IPS DF 6.9 (cell line): ENCODE data around the gene CDKN3.
"Not testable (repeated sequence)": the region's sequence is repeated elsewhere in the genome, so short reads cannot be mapped to it uniquely, and the experiment has no call there.

ENCODE experiments used
- DNase-seq: peaks from one replicate; pipeline ENCODE4 v3.0.0-alpha.2; 2013; ENCODE audit warnings: low read depth, low spot score
- H3K27ac ChIP-seq: one replicate; pipeline ENCODE4 v1.5.1; 2013; ENCODE audit warnings: low read length, control low read depth
- H3K27me3 ChIP-seq: 2 replicates; pipeline ENCODE4 v1.6.1; 2013; ENCODE audit warnings: mild to moderate bottlenecking, low read length; ENCODE audit not compliant: control insufficient read depth, insufficient read depth
- H3K36me3 ChIP-seq: 2 replicates; pipeline ENCODE4 v1.6.1; 2013; ENCODE audit warnings: low read length; ENCODE audit not compliant: control insufficient read depth, insufficient read depth
- H3K4me1 ChIP-seq: 2 replicates; pipeline ENCODE4 v1.6.1; 2013; ENCODE audit warnings: low read length; ENCODE audit not compliant: control insufficient read depth, insufficient read depth
- H3K4me3 ChIP-seq: 2 replicates; pipeline ENCODE4 v1.5.1; 2013; ENCODE audit warnings: mild to moderate bottlenecking, low read length
- H3K9me3 ChIP-seq: 2 replicates; pipeline ENCODE4 v1.6.1; 2013; ENCODE audit warnings: low read length, inconsistent platforms; ENCODE audit not compliant: control insufficient read depth, insufficient read depth
- WGBS: extraction: QIAGEN DNeasy Blood & Tissue Kit; methylation state at CpG from one replicate; pipeline ENCODE4 v1.1.7; 2013; ENCODE audit warnings: mixed read lengths, missing lambda C conversion rate; ENCODE audit not compliant: insufficient read length, insufficient coverage; 5-methylcytosine and 5-hydroxymethylcytosine counted together

The CDKN3 gene

DNA sequence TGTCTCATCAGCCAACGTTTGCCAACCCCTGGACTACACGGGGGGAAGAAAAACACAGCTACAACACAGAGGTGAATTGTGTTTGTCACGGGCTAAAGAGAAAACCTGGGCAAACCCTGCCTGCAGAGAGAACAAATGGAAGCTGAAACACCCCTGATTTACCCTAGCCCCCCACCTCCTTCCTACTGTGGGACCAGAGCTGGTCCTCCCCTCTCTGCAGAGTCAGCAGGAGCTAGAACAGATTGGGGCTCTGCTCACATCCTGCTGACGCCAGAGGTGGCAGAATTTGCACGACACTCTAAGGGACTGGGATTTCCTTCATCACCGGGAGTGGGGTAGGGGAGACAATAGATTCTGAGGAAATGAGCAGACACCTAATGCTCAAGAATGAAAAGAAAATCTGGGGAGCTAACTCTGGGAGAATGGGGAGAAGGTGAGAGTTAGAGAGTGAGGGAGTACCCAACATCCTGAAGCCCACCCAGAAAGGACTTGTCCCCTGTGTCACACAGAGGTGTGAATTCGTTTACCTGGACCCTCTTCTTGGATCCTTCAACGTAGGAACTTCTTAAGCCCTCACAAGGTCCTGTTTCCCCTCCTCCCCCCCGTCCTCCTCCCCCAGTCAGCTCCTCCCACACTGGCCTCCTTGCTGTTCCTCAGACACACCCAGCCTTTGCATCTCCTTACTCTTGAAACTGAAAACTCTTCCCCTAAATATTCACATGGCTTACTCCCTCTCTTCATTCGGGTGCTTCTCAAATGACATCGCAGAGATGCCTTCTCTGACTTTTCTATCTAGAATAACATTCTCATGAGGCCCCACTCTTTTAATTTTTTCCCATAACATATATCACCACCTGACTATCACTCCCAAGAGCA is 26.2 kb upstream of the CDKN3 start:
- no peak overlapping the region for H3K27ac ChIP-seq
- no CpG with 5 or more reads among the region's 11 CpGs for WGBS
- H3K9me3 ChIP-seq: no peaks in the 10 kb centered on the region
- peaks cover 2% of the 10 kb centered on the region; the same call in 1 of the 2 replicates for H3K4me1 ChIP-seq
- no peaks in the 10 kb centered on the region for H3K27me3 ChIP-seq
- no peak overlapping the region for H3K4me3 ChIP-seq
- no peaks in the 10 kb centered on the region for H3K36me3 ChIP-seq
- DNase-seq: no peak

DNA sequence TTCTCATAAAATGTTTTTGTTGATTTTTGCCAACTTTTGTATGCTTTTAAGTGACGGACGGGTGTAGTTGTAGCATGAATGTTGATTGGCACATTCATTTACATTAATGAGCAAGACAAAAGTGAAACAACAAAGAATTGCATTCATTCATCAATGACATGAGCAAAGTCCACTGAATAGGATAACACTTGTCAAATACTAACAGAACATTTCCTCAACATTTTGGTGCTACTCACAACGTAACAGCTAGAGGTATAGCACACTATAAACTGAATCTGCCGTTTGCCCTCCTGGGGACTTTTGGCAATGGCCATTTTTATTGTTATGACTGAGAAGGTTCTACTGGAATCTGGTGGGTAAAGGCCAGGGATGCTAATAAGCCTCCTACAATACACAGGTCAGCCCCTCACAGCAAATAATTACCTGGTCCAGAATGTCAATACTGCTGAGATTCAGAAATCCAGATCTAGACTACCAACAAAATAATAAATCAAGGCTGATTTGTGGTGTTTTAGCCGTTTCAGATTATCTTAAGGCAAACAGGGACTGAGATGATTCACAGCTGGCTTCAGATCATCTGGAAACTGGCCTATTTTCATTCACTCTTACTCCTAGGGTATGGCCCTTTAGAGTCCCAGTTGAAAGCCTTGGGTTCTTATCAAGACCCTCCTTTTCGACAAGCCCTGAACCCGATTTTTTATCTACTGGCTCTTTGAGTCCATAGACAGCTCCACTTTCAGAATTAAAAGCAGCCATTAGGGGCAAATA is 22.5 kb upstream of the CDKN3 start:
- H3K36me3 ChIP-seq: no peaks in the 10 kb centered on the region
- no peak overlapping the region for H3K27ac ChIP-seq
- H3K4me3 ChIP-seq: no peak overlapping the region
- DNase-seq: no peak
- no CpG with 5 or more reads among the region's 7 CpGs for WGBS
- no peaks in the 10 kb centered on the region for H3K27me3 ChIP-seq
- H3K9me3 ChIP-seq: no peaks in the 10 kb centered on the region
- peaks cover 2% of the 10 kb centered on the region; the same call in 1 of the 2 replicates for H3K4me1 ChIP-seq

- H3K4me3 ChIP-seq: no peak overlapping the region
- no peak for DNase-seq
- H3K9me3 ChIP-seq: no peaks in the 10 kb centered on the region
- H3K4me1 ChIP-seq: peaks cover 2% of the 10 kb centered on the region; the same call in 1 of the 2 replicates
- WGBS: no CpG with 5 or more reads among the region's 7 CpGs
- no peaks in the 10 kb centered on the region for H3K36me3 ChIP-seq
- H3K27ac ChIP-seq: no peak overlapping the region
- no peaks in the 10 kb centered on the region for H3K27me3 ChIP-seq
Observed at GRCh38 chr14:54377501-54377900, 19.3 kb upstream of the CDKN3 start.

DNA sequence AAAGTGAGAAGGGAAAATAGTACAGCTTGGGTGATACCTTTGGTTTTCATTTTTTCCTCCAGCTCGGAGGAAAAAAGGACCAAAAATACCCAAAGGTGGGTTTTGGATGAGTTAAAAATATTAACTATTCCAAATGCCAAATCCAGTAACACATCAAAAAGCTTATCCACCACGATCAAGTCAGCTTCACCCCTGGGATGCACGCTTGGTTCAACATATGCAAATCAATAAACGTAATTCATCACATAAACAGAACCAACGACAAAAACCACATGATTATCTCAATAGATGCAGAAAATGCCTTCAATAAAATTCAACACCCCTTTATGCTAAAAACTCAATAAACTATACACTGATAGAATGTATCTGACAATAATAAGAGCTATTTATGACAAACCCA is 17.9 kb upstream of the CDKN3 start:
- not testable (repeated sequence) for H3K4me1 ChIP-seq, H3K4me3 ChIP-seq, H3K9me3 ChIP-seq, H3K36me3 ChIP-seq, DNase-seq, H3K27ac ChIP-seq, H3K27me3 ChIP-seq
- WGBS: no CpG with 5 or more reads among the region's 5 CpGs

GRCh38 chr14:54380558-54380957 is 16.2 kb upstream of the CDKN3 start:
- H3K4me1 ChIP-seq, H3K27ac ChIP-seq, DNase-seq, H3K36me3 ChIP-seq, H3K9me3 ChIP-seq, H3K4me3 ChIP-seq, H3K27me3 ChIP-seq: not testable (repeated sequence)
- no CpG with 5 or more reads among the region's 3 CpGs for WGBS

DNA sequence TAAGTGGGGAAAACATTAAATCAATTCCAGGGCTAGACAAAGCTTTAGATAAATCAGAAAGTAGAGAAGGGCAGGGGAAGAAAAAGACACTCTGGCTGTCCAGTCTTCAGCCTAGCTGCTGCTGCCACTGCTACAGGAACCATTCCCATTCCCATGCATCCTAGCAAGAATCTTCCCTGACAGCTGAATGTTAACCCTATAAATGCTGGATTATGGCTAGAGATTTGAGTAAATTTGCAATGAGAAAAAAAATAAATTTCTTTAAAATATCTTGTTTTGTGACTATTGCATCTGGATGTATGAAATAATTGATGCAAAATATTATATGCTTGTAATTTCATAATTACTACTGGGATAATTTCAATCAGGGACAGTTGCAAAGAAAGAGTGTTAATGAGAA is 15.0 kb upstream of the CDKN3 start:
- H3K9me3 ChIP-seq: no peaks in the 10 kb centered on the region
- no peak for DNase-seq
- H3K27me3 ChIP-seq: no peaks in the 10 kb centered on the region
- no peaks in the 10 kb centered on the region for H3K36me3 ChIP-seq
- H3K27ac ChIP-seq: no peak overlapping the region
- H3K4me3 ChIP-seq: no peak overlapping the region
- no peaks in the 10 kb centered on the region for H3K4me1 ChIP-seq

- H3K36me3 ChIP-seq: no peaks in the 10 kb centered on the region
- no peaks in the 10 kb centered on the region for H3K9me3 ChIP-seq
- H3K27me3 ChIP-seq: no peaks in the 10 kb centered on the region
- no peak for DNase-seq
- no CpG with 5 or more reads among the region's 4 CpGs for WGBS
- H3K27ac ChIP-seq: no peak overlapping the region
- no peak overlapping the region for H3K4me3 ChIP-seq
- no peaks in the 10 kb centered on the region for H3K4me1 ChIP-seq
Observed at GRCh38 chr14:54383835-54384234, 13.0 kb upstream of the CDKN3 start.

DNA sequence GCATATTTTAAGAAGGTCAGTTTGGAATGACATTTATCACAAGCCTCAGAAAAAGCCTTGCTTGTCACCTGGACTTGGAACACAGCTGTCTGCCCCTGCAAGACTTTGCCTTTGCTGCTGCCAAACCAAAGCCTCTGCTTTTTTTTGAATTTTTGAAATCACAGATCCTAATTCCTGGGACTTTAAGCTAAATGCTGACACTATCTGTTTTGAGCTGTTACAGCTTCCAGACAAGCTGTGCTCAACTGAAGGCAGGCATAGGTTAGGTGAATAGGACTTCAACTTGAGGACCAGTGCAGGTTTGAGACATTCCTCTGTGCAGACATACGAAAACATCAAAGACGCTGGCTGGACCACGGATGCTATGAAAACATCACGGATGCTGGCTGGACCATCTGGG is 11.3 kb upstream of the CDKN3 start:
- WGBS: no CpG with 5 or more reads among the region's 4 CpGs
- H3K9me3 ChIP-seq: no peaks in the 10 kb centered on the region
- no peaks in the 10 kb centered on the region for H3K4me1 ChIP-seq
- H3K27me3 ChIP-seq: no peaks in the 10 kb centered on the region
- no peak for DNase-seq
- no peaks in the 10 kb centered on the region for H3K36me3 ChIP-seq
- H3K4me3 ChIP-seq: no peak overlapping the region
- no peak overlapping the region for H3K27ac ChIP-seq

DNA sequence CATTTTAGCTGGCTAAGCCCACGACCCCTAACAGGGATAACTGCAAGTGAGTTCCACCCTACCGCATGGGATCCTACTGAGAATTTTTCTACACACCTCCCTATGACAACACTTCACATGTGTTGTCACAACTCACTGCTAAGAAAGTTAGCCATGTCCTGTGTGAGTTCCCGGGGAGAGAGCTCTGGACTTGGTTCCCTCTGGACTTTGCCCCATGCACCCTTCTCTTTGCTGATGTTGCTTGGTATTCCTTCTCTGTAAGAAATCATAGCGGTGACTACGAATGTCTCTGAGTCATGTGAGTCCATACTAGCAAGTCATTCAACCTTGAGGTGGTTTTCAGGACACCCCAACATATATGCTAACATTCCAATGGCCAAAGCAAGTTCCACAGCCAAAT is 9.5 kb upstream of the CDKN3 start:
- Histone ChIP-seq H3K4me3 (no peak overlapping the region), H3K36me3 (no peaks in the 10 kb centered on the region), H3K9me3 (no peaks in the 10 kb centered on the region), H3K27me3 (no peaks in the 10 kb centered on the region), H3K27ac (no peak overlapping the region), H3K4me1 (no peaks in the 10 kb centered on the region)
- DNase-seq: no peak
- WGBS: no CpG with 5 or more reads among the region's 5 CpGs

GRCh38 chr14:54392131-54392859 is 4.5 kb upstream of the CDKN3 start:
- H3K27ac ChIP-seq: no peak overlapping the region
- 0 out of 2 replicates have a peak, but pooled peaks cover under 1% of the 10 kb centered on the region for H3K4me1 ChIP-seq
- WGBS: no CpG with 5 or more reads among the region's 14 CpGs
- no peaks in the 10 kb centered on the region for H3K9me3 ChIP-seq
- no peaks in the 10 kb centered on the region for H3K27me3 ChIP-seq
- DNase-seq: no peak
- H3K36me3 ChIP-seq: no peaks in the 10 kb centered on the region
- no peak overlapping the region for H3K4me3 ChIP-seq
